Thymus (tissue), 11 donors: ENCODE results near the gene ANHX. TPM values are rescaled to one million over a fixed set of nuclear protein-coding genes. Genes with fewer than 3 reads are reported as not detected.

Experiments used
- DNase-seq, 9 donors: peaks; one replicate each; pipeline ENCODE4 v3.0.0-alpha.2; 2013; ENCODE audit warnings: low spot score in 9 of 9, low read depth in 6 of 9, missing footprints in 1 of 9
- H3K27ac ChIP-seq, 2 donors: one replicate each; pipeline ENCODE4 v1.5.1; 2013; ENCODE audit warnings: control low read depth in 1 of 2, low read depth in 1 of 2, low read length in 1 of 2, mild to moderate bottlenecking in 1 of 2, moderate library complexity in 1 of 2
- H3K27me3 ChIP-seq, 2 donors: one replicate each; pipeline ENCODE4 v1.5.1; 2013; ENCODE audit warnings: low read length in 1 of 2; ENCODE audit not compliant: control insufficient read depth in 2 of 2, insufficient read depth in 1 of 2
- H3K36me3 ChIP-seq, 2 donors: one replicate each; pipeline ENCODE4 v1.5.1; 2013; ENCODE audit warnings: low read length in 1 of 2, mild to moderate bottlenecking in 1 of 2, moderate library complexity in 1 of 2; ENCODE audit not compliant: control insufficient read depth in 2 of 2, insufficient read depth in 2 of 2
- H3K4me1 ChIP-seq, 2 donors: one replicate each; pipeline ENCODE4 v1.5.1; 2013; ENCODE audit warnings: low read length in 2 of 2; ENCODE audit not compliant: control insufficient read depth in 2 of 2, insufficient read depth in 2 of 2
- H3K4me3 ChIP-seq, 2 donors: one replicate each; pipeline ENCODE4 v1.5.1; 2013; ENCODE audit warnings: low read length in 2 of 2, control low read depth in 1 of 2, mild to moderate bottlenecking in 1 of 2
- H3K9me3 ChIP-seq, 2 donors: one replicate each; pipeline ENCODE4 v1.5.1; 2013; ENCODE audit warnings: low read length in 1 of 2, mild to moderate bottlenecking in 1 of 2; ENCODE audit not compliant: control insufficient read depth in 2 of 2, insufficient read depth in 1 of 2
- WGBS: extraction: QIAGEN DNeasy Blood & Tissue Kit; methylation state at CpG from one replicate; pipeline ENCODE4 v1.1.7; 2013; 5-methylcytosine and 5-hydroxymethylcytosine counted together
- polyA plus RNA-seq: library from polyadenylated mRNA; stranded (reverse); fragments of 200-250 nt; gene quantifications from one replicate; pipeline ENCODE4 v1.2.3, GENCODE V29; 2013
- total RNA-seq: library from RNA; stranded (reverse); fragments of 120-200 nt; gene quantifications from one replicate; pipeline ENCODE4 v1.2.4, GENCODE V29; 2013
- donor health status: healthy.

Gene ANHX
- total and polyA plus RNA-seq, 2 donors = 0.02 TPM; not detected in 1

- Histone ChIP-seq H3K27ac (peak within 1 kb of the TSS; percentile 69 to 70), H3K4me1 (no peaks in the 10 kb centered on the region), H3K27me3 (no peaks in the 10 kb centered on the region), H3K36me3 (peaks cover 21 to 32% of the 10 kb centered on the region in 2 donors), H3K9me3 (peaks cover 8 to 46% of the 10 kb centered on the region in 2 donors), H3K4me3 (peak within 1 kb of the TSS; percentile 72 to 94)
- WGBS = 2% methylated on average over 40 of the region's 40 CpGs
- peak; percentile 75 to 95 (median 86) for DNase-seq
Observed at GRCh38 chr12:133181238-133181959, 54.3 kb downstream of the ANHX start, which contains the start of gene ZNF268. Gene ZNF268, plus strand, starts transcription at chr12:133181495. Its CDS starts 503 bp downstream, at chr12:133181998.

DNA sequence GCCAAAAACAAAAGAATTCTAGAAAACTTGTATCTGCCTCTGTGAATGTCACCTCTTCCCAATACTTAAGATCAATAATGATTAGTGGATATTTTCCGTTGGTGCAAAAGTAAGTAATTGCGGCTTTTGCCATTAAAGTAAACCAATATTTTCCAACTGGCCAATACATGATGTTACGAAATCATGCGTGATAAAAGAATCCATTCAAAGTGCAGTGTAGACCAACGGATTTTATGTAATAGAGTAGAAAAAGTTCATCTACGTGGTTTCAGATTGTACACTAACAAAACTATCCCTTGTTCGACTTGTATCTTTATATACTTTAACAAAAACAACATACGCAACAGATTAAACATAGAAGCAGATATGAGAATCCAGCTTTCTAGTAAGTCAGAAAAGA lies 55.0 kb downstream of the ANHX start:
- peaks cover 6 to 46% of the 10 kb centered on the region in 2 donors for H3K9me3 ChIP-seq
- DNase-seq = no peak
- no peak overlapping the region for H3K27ac ChIP-seq
- H3K36me3 ChIP-seq = peaks cover 20 to 25% of the 10 kb centered on the region in 2 donors
- no peaks in the 10 kb centered on the region for H3K27me3 ChIP-seq
- H3K4me3 ChIP-seq = no peak overlapping the region
- 99% methylated on average over 8 of the region's 8 CpGs for WGBS
- H3K4me1 ChIP-seq = no peaks in the 10 kb centered on the region

DNA sequence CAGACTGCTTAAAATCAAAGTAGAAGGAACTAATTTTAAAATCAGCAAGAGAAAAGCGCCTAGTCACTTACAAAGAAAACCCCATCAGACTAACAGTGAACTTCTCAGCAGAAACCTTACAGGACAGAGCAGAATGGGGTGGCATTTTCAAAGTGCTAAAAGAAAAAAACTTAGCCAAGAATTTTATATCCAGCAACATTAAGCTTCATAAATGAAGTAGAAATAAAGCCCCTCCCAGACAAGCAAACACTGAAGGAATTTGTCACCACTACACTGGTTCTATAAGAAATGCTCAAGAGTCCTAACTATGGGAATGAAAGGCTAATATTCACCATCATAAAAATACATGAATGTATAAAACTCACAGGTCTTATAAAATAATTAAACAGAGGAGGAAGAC lies 60.8 kb downstream of the ANHX start:
- WGBS = 78% methylated on average over 1 of the region's 1 CpG
- Histone ChIP-seq H3K36me3 (no peaks in the 10 kb centered on the region), H3K27ac (no peak overlapping the region), H3K4me3 (no peak overlapping the region), H3K27me3 (no peaks in the 10 kb centered on the region), H3K4me1 (no peaks in the 10 kb centered on the region), H3K9me3 (peaks cover 1 to 35% of the 10 kb centered on the region in 2 donors)
- DNase-seq = no peak

GRCh38 chr12:133172491-133172890 lies 63.2 kb downstream of the ANHX start:
- no peaks in the 10 kb centered on the region for H3K27me3 ChIP-seq
- 94% methylated on average over 1 of the region's 1 CpG for WGBS
- no peak overlapping the region for H3K27ac ChIP-seq
- no peak overlapping the region for H3K4me3 ChIP-seq
- no peaks in the 10 kb centered on the region for H3K36me3 ChIP-seq
- peaks cover 1 to 21% of the 10 kb centered on the region in 2 donors for H3K9me3 ChIP-seq
- no peaks in the 10 kb centered on the region for H3K4me1 ChIP-seq
- DNase-seq = no peak

Other genes with a start within 250 kb of the ANHX start
- gene ZNF26, start 249.5 kb downstream of the ANHX start, total RNA-seq = 9.7 TPM
- 9.0 TPM for gene ZNF26, start 249.5 kb downstream of the ANHX start, polyA plus RNA-seq
- 33.8 TPM for gene ZNF84, start 198.4 kb downstream of the ANHX start, total RNA-seq
- 24.6 TPM for gene ZNF84, start 198.4 kb downstream of the ANHX start, polyA plus RNA-seq
- 22.0 TPM for gene ZNF140, start 155.0 kb downstream of the ANHX start, total RNA-seq
- gene ZNF140, start 155.0 kb downstream of the ANHX start, polyA plus RNA-seq = 32.7 TPM
- 1.0 TPM for gene ZNF891, start 105.6 kb downstream of the ANHX start, total RNA-seq
- 1.4 TPM for gene ZNF891, start 105.6 kb downstream of the ANHX start, polyA plus RNA-seq
- 8.2 TPM for gene ZNF10, start 105.2 kb downstream of the ANHX start, total RNA-seq
- 15.2 TPM for gene ZNF10, start 105.2 kb downstream of the ANHX start, polyA plus RNA-seq
- gene ZNF268, start 54.4 kb downstream of the ANHX start, total RNA-seq = 17.5 TPM
- 6.5 TPM for gene ZNF268, start 54.4 kb downstream of the ANHX start, polyA plus RNA-seq